Fibroblast of gingiva (primary cell): ENCODE results near the gene ZNF502.

Experiments
- DNase-seq: peaks from one replicate; pipeline ENCODE4 v3.0.0-alpha.2; 2011; ENCODE audit warnings: low read depth

ZNF502 gene

GRCh38 chr3:44771424-44772098 lies 59.1 kb downstream of the ZNF502 start:
- DNase-seq = no peak

- DNase-seq = no peak
Observed at GRCh38 chr3:44772099-44772442, 59.6 kb downstream of the ZNF502 start.
